HG03571 (cell line): Measurements from ENCODE around the gene PDE3A.

ENCODE experiments used
- ATAC-seq: cut with Tn5 transposase; IDR thresholded peaks from one replicate; pipeline ENCODE4 v1.9.1; 2021; ENCODE audit not compliant: unreplicated experiment

Gene PDE3A

DNA sequence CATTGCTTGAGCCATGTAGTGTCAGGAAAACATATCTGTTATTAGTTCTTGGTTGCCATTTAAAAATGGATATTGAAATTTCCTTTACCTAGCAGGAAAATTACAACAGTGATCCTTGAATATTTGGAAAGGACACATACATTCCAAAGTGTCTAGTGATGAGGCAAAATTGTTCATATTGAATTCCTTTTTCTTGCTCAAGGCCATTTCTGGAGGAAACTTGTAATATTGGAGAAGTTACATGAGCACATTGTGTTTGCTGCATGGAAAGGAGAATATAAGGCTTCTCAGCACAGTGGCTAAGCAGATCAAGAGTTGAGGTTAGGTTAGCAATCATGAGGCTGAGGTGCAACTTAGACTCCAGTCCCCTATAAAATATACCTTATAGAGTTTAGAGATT lies 121.9 kb downstream of the PDE3A start:
- no peak for ATAC-seq

DNA sequence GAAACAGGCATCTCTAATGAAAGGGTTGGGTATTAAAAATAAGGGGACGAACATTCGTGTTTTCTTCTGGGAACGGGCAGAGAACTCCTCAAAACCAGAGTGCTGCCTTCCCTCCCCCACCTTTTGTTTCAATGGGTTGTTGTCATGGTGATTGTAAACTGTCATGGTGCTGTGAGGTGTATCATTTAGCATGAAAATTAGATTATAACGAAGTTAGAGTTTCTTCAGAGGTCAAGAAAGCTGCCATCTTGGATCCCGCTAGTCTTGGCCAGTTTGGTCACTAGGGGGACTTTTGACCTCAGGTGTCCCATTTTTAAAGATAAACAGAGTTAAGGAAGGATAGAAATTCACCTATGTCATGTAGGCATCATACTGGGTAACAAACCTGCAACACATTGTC lies 123.0 kb downstream of the PDE3A start:
- ATAC-seq, result no peak

DNA sequence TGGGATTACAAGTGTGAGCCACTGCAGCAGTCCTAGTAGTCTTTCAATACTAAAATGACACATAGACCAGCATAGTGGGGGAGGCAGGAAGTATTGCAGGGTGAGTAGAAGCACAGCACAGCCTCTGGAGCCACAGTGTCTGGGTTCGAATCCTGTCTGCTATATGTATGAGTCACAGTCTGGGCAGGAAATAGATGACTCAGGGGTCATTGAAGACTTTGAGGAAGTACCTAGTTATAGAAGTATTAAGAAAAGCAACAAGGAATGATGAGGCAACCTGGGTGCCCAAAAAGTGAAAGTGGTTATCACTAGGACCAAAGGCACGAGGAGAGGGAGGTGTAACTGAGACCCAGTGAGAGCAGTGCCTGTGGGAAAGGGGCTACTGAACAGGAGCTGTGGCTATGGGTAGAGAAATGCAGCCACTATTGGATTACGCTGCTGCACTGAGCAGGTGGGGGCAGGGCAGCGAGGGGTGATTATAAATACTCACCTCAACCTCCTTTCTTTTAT lies 124.0 kb downstream of the PDE3A start:
- ATAC-seq, result no peak

DNA sequence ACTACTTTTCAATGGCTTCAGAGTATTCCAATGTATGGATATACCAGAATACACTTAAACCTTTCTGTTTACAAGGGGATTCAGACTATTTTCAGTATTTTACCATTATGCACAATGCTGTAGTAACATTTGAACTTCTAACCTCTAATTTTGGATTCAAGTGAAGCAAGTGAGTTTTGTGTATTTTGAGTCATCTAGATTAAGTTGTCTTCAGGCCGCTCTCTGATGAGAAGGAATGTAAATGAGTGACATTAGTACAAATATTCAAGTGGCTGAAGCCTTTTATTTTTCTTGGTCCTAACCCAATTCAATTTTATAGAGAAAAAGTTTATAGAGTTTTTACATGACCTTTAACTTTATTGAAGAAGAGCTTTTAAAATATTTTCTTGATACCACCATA lies 125.6 kb downstream of the PDE3A start:
- ATAC-seq, result no peak

DNA sequence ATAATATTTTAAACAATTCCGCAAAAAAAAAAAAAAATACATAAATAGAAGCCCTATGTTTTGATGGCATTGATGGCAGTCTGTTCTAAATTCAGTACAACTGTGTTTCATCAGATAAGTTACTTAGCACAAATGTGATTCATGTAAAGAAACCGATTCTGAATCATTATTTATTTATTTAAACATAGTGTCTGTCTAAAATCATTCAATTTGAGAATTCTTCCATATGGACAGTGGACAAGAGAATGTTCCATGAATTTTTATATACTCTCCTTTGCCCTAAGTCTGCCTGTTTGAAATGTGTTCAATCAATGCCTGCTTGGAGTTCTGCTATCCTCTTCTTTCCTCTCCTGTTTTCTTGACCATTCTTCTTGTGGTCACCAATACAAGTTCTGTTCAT lies 126.5 kb downstream of the PDE3A start:
- ATAC-seq, result no peak

DNA sequence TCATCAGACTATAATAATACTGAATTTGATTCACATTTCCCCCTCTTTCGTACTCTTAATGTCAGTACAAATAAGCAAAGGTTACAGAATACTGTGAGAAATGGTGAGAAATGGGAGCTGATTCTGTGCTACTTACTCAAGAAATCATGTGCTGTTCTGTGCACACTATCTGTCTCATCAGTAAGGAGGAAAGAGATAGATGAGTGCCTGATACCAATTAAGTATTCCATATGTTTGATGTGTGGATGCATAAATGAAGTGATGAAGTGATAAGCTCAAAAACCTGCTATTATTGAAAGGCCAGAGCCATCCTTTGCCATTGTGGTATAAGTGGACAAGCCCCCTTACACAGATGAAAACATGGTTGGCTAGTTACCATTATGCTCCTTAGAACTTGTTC lies 127.7 kb downstream of the PDE3A start:
- no peak for ATAC-seq

DNA sequence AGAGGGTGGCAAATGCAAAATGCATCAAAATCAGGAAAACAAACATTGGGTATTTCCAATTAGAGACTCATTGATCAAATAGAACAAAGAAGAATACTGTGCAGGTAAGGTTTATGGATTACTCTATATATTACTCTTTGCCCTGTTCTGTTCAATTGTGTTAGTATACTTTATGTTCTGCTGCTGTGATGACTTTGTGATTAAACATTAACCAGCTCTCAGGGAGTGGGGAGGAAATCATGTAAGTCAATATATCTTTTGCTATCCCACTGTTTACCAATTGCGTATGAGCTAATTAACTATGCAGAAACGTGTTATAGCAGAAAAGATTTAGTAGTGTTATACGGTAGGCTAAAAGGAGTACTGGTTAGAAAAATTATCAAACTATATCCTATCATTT lies 129.4 kb downstream of the PDE3A start:
- ATAC-seq, result no peak

DNA sequence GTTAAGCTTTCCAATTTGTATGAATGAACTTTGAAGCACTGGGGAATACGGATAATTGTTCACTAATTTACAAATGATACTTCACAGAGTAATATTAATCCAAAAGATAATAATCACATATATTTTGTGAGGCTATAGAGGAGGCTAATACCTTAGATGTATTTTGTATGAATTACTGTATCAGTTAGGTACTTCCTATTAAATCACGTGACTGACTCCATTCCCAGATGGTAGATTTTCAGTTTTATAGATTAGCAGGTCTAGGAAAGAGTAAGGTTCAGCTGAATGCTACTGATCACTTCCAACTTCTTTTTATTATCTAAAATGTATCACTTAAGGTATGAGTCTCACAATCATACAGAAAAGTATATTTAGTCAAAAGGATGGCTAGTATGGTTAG lies 133.6 kb downstream of the PDE3A start:
- no peak for ATAC-seq

DNA sequence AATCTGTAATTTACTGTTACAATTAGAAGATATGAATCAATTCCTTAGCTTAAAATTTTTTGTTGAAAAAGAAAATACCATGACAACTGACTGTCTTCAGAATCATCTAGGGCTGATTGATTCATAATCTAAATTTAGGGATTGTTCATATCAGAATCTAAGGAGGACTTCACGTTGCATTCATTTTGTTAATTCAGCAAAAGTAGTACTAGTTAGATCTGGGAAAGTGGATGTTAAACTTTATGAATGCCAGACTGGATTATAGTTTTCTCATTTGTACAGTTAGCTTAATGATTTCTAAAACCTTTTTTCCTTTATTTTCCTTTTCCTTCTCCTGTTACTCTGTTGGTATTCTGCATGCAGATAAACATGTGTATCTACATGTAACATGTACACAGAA lies 135.5 kb downstream of the PDE3A start:
- ATAC-seq, result no peak

DNA sequence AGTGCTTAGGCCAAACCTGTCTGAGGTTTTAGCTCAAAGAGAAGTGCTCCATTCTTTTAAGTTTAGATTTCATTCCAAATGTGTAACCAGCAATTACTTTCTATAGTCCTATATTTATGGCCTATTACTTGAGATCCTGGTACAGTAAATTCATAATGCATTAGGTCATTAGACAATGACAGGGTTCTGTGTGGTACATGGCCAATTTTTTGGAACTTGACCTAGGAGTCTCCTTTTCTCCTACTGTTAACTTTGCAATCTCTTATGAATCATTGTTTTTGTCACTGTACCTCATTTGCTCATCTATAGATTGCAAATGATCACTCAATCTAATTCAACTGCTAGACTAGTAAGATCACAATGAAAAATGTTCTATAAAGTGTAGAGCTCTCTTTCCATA lies 136.7 kb downstream of the PDE3A start:
- no peak for ATAC-seq

DNA sequence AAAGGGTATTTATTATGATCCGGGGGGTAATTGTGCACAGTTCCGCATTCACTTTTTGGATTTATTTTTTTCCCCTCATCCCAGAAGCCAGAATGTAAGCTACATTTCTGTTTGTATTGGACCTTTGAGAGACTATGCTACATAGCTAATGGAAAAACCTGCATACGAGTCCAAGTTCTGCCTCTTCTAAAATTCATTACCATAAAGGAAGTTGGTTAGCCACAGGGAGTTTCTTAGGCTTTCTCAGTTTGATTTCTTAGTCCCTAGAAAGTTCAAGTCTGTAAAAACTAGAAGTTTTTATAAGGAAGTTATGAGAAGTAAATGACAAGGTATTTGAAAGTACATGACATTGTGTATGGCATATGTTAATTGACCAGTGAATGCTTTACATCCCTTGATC lies 138.7 kb downstream of the PDE3A start:
- no peak for ATAC-seq

DNA sequence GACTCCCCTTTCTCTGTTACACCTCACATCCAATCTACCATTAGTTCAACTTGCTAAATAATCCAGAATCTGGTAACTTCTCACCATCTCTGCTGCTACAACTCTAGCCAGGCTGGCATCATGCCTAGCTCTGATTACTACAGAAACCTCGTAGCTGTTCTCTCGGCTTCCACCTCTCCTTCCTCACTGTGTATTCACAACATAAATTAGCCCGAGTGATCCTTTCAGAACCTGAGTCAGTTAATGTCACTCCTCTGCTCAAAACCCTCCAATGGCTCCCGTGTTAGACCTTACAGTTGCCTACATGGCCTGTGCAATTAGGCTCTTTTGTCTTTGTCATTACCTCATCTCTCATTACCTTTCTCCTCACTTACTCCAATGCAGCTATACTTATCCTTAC lies 139.4 kb downstream of the PDE3A start:
- no peak for ATAC-seq

DNA sequence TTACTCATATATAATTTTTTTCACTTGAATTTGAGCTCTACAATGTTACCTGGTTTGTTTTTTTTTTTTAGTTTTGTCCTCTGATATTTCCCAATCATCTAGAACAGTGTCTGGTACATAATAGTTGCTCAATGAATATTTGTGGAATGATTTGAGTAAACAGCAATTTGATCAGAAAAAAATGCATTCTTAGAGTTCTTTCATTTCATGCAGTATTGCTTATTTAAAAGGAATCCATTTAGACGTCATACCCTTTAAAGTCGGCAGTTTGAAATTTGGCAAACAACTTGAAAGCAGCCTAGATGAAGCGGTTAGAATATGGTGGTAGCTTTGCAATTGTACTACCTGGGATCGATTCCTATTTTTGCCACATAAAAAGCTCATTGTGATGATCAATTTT lies 140.0 kb downstream of the PDE3A start:
- ATAC-seq, result no peak

DNA sequence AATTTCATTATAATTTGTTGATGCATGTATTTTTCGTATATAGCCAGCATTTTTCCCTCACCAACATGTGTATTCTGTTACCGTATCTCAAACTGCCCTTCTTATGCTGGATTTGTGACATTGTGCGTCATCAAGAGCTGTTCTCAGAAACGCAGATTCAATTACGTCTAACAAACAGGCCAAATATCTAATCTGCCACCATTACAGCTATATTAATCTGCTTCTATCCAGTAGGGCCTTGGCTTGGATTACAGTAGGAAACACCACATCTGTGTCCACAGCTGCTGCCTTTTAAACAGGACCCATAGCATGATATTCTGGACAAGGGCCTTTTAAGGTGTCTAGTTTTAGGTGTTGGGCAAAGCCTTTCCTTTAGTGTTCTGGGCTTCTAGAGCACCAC lies 140.6 kb downstream of the PDE3A start:
- no peak for ATAC-seq

DNA sequence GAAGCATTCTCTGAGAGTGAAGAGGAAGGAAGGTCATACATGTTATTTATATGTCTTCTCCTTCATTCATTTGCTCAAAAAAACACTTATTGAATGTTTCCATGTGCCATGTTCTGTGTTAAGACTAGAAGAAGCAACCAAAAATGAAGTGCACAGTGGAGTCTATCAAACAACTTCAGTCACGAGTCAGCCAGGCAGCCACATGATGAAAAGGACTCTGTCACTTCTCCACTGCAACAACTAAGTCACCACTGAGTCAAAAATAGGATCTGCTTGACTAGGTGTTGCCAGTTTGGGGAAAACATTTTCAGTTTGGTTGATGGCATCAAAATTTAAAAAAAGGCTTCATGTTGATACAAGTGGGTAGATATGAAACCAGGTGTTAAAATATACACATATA lies 142.5 kb downstream of the PDE3A start:
- ATAC-seq, result no peak

DNA sequence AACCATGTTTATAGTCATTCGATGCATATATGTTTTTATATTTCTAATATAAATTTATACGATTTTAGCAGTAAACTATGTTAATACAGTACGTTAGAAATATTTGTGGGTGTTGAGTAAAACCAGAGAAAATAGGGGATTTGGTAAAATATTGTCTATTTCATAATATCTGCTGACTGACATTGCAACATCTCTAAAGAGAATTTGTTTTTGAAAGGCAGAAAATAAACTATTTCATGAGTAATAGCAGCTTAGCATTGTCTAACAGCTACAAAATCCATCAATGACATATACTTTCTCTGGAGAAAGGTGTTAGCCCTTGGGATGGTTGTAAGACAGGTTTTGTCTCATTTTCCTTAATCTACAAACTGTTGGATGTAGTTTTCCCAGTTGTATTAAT lies 144.9 kb downstream of the PDE3A start:
- no peak for ATAC-seq

DNA sequence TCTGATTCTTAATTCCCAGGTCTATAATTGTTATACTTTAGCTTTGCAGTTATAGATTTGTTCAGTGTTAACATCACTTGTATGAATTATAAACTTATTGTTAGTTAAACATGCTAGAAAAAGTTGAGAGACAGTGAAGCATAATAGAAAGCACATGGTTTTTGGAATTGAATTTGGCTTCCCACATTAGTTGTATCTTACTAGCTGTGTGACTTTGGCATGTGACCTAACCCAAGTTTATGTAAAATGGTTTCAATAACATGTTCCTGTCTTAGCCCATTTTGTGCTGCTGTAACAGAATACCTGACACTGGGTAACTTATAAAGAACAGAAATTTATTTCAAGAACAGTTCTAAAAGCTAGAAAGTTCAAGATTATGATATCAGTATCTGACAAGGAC lies 146.3 kb downstream of the PDE3A start:
- no peak for ATAC-seq

DNA sequence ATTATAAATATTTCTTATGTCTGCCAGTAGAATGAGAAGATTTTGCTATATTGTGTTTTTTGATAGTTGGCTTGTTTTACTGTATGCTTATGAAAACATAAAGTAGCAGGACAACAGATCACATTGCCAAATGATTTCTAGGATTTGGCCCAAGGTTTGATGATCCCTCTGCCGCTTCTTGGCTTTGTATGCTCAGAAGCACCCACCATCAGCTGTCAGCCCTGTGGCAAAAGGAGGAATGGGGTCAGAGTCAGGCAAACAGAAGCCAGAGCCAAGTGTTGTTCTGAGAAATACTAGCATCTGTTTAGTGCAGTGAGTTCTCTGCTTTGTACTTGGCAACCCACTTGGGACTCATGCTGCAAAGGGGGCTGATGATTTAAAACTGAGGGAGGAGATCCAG lies 152.2 kb downstream of the PDE3A start:
- no peak for ATAC-seq

DNA sequence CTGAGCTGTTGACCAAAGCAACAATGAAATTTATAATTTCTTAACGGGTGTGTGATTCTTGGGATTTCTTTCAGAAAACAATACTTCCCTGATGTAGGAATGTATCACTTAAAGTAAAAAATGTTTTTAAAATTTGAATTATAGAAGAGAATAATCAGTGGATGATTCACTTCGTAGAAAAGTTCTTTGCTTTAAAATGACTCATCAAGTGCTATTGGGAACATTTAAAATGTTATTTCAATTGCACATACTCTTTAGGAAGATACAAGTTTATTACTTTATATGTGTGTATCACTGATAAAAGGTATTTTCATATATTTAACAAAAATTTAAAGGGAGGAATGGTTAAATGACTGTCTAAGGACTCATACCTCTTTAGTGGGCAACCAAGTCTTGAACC lies 155.3 kb downstream of the PDE3A start:
- ATAC-seq, result no peak

DNA sequence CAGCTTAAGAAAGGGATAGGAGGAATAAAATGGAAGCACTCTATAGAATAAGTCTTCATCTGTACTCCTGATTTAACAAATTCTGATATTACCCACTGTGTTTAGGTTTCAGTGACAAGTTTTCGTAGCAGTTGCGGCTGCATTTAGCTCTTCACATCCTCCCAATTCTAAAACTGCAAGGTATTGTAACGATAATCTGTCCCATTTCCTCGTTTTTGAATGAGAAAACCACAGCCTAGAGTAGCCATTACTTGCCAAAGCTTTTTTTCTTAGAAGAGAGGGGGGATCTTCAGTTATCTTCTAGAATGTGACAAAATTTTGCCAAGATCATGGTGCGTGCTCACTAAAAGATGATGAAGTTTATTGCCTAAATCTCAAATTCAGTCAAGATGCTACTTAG lies 155.8 kb downstream of the PDE3A start:
- no peak for ATAC-seq

DNA sequence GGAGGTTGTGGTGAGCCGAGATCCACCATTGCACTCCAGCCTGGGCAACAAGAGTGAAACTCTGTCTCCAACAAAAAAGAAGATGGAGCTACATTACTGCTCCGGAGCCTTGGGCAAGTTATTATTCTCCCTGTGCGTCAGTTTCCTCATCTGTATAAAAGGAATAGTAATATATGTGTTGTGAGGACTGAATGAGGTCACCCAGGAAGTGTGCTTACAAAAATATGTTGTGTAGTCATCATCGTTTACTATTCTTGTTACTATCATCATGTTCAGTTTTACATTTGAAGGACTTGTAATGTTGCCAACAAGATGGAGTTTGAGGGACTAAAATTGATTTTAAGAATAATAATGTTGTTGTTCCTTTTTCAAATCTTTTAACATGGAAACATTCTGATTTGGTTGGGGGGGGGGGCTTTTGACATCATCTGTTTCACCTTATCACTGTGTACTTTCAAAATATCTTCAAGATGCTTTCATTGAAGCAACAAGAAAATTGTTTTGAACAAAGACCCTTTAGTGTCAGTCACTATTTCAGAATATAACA lies 156.8 kb downstream of the PDE3A start:
- ATAC-seq, result no peak

DNA sequence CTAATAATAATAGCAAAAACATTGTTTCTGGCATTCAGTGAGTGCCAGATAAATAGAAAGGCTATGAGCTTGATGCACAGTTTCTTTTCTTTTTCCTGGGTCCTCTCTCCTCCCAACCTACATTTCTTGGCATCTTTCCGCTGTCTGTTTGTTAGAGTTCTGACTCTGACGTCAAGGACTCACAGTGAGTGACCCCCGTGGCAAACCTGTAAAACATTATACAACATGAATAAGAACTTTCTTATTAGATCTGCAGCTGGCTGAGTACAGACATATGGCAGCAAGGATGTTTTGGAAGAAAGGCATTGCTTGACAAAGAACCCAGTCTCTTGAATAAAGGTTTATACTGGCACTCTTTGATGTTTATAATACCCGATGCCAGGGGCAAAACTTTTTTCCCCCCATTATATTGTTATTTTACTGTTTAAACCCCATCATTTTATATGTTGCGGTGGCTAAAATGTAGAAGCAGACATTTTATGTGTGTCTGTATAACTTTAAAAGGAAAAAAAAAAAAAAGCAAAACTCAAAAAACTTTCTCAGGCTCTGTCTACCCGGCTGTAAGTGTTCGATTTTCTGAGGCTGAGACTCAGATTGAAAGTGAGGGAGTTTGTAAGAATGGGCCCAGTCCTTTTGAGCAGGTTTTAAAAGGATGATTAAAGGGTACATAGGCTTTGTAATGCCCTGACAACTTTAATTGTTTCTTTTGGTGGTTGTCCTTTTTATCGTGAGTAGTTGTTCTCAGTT lies 159.3 kb downstream of the PDE3A start:
- no peak for ATAC-seq

DNA sequence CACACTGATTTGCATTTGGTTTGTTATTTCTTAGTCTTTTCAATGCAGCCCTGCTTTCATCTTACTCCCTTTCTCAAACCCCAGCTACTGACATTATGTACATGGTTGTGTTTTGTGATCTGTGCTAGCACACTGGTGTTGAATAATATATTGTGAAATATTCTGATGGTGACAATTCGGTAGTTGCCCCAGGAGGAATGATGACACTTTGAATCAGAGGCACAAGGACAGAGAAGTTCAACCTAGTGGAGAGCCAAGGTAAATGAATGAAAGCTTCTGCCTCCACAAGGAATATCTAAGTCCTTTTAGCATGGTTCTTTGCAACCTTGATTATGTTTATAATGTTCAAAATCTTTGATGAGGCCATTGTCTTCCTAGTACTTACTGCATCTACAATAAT lies 159.9 kb downstream of the PDE3A start:
- ATAC-seq, result no peak
